T-cell (primary cell): Measurements from ENCODE around the gene THAP4. TPM values are rescaled to one million over a fixed set of nuclear protein-coding genes. Genes with fewer than 3 reads are reported as not detected.

Source experiments
- ATAC-seq, 4 experiments: fragments of 200-7000 bp in 3 of 4; fragments of 150-1000 bp in 1 of 4; cut with Tn5 transposase; replicated peaks in 1 of 4; 1 replicate in 3 of 4; 2 replicates in 1 of 4; pipeline ENCODE4 v1.10.0; 2021; ENCODE audit warnings: moderate library complexity in 3 of 4, mild to moderate bottlenecking in 2 of 4, moderate number of reproducible peaks in 1 of 4
- CTCF ChIA-PET, 2 donors: fragments of 300-600 bp; sonication (Branson Sonifier 250); formaldehyde crosslinking; loops; one replicate each; lab custom pipeline; 2022; ENCODE audit warnings: antibody characterized with exemption in 2 of 2; lab: Charles Lee
- POLR2A ChIA-PET, 2 donors: fragments of 300-600 bp; sonication (Branson Sonifier 250); formaldehyde crosslinking; loops; one replicate each; lab custom pipeline; 2022; ENCODE audit warnings: antibody characterized with exemption in 2 of 2; lab: Charles Lee
- DNase-seq, 35 experiments: peaks; one replicate each; pipeline versions ENCODE4 v3.0.0 to v3.0.0-alpha.2; 2013 to 2023
- H3K27ac ChIP-seq: one replicate; pipeline ENCODE4 v1.5.1; 2013; ENCODE audit warnings: low read length
- H3K27me3 ChIP-seq, 2 experiments: replicated peaks in 1 of 2; 1 replicate in 1 of 2; 2 replicates in 1 of 2; pipeline versions ENCODE4 v1.6.1 to v1.7.0; 2013; ENCODE audit warnings: low read length in 1 of 2, mixed read lengths in 1 of 2; ENCODE audit not compliant: control insufficient read depth in 2 of 2, insufficient read depth in 2 of 2; ENCODE audit errors: extremely low read depth in 1 of 2
- H3K36me3 ChIP-seq, 2 donors: 1 replicate in 1 of 2; 2 replicates in 1 of 2; pipeline versions ENCODE4 v1.6.1 to v1.7.0; 2013; ENCODE audit warnings: low read length in 1 of 2; ENCODE audit not compliant: control insufficient read depth in 2 of 2, insufficient read depth in 1 of 2; ENCODE audit errors: extremely low read depth in 1 of 2
- H3K4me1 ChIP-seq, 2 experiments: 1 replicate in 1 of 2; 2 replicates in 1 of 2; pipeline versions ENCODE4 v1.6.1 to v1.7.0; 2013; ENCODE audit warnings: low read length in 2 of 2, mixed read lengths in 1 of 2; ENCODE audit not compliant: insufficient read depth in 2 of 2, control insufficient read depth in 1 of 2; ENCODE audit errors: extremely low read depth in 1 of 2
- H3K4me3 ChIP-seq, 2 donors: 1 replicate in 1 of 2; 2 replicates in 1 of 2; pipeline versions ENCODE4 v1.5.1 to v1.7.0; 2013; ENCODE audit warnings: mild to moderate bottlenecking in 2 of 2, low read length in 1 of 2, moderate library complexity in 1 of 2; ENCODE audit not compliant: control insufficient read depth in 1 of 2; ENCODE audit errors: extremely low read depth in 1 of 2
- H3K9me3 ChIP-seq: 2 replicates; pipeline ENCODE4 v1.7.0; 2013
- H3K27ac Mint-ChIP-seq, 2 donors: one replicate each; pipeline ENCODE4 v1.8.0; 2020 to 2021; ENCODE audit warnings: mild to moderate bottlenecking in 2 of 2, mixed read lengths in 2 of 2
- H3K27me3 Mint-ChIP-seq, 2 donors: one replicate each; pipeline ENCODE4 v1.8.0; 2021 to 2022; ENCODE audit warnings: mixed read lengths in 2 of 2
- H3K36me3 Mint-ChIP-seq: one replicate; pipeline ENCODE4 v1.8.0; 2021; ENCODE audit warnings: mixed read lengths
- H3K4me1 Mint-ChIP-seq, 3 donors: one replicate each; pipeline ENCODE4 v1.8.0; 2020 to 2022; ENCODE audit warnings: mixed read lengths in 3 of 3, mild to moderate bottlenecking in 1 of 3
- H3K4me3 Mint-ChIP-seq, 3 donors: one replicate each; pipeline ENCODE4 v1.8.0; 2020 to 2022; ENCODE audit warnings: mild to moderate bottlenecking in 3 of 3, mixed read lengths in 3 of 3, moderate library complexity in 3 of 3
- H3K9me3 Mint-ChIP-seq, 3 donors: one replicate each; pipeline ENCODE4 v1.8.0; 2020 to 2022; ENCODE audit warnings: mixed read lengths in 3 of 3
- WGBS: methylation state at CpG from one replicate; pipeline ENCODE4 v1.1.5; 2013; ENCODE audit warnings: missing lambda C conversion rate; ENCODE audit not compliant: insufficient coverage; 5-methylcytosine and 5-hydroxymethylcytosine counted together
- total RNA-seq, 35 experiments: library from RNA in 6 of 35; stranded (reverse) in 6 of 35; fragments of 120-200 nt in 1 of 35; gene quantifications; one replicate each; pipeline versions ENCODE4 v1.2.1 to v1.2.4 and lab custom pipeline; 2013 to 2026

Gene THAP4
- total RNA-seq, 5 donors from 2014 or later (not counting 1 experiment from before 2014, with no cell fraction given) = 27.3 to 34.5 (median 29.7) TPM

- peaks cover 0 to 8% (median 3%) of the 10 kb centered on the region in 3 donors for H3K9me3 Mint-ChIP-seq
- H3K27me3 Mint-ChIP-seq = peaks cover 17 to 27% of the 10 kb centered on the region in 2 donors
- Histone ChIP-seq H3K27me3 (peaks cover 0 to 37% of the 10 kb centered on the region in 2 experiments), H3K27ac (no peak overlapping the region), H3K36me3 (no peaks in the 10 kb centered on the region), H3K9me3 (no peaks in the 10 kb centered on the region), H3K4me1 (peaks cover 0 to 9% of the 10 kb centered on the region in 2 experiments), H3K4me3 (no peak overlapping the region)
- peaks cover 0 to 11% (median 8%) of the 10 kb centered on the region in 3 donors for H3K4me1 Mint-ChIP-seq
- H3K36me3 Mint-ChIP-seq = peaks cover 6% of the 10 kb centered on the region
- ChIA-PET POLR2A (no interaction called here), CTCF (no interaction called here)
- H3K27ac Mint-ChIP-seq = no peak overlapping the region
- DNase-seq (no peak), ATAC-seq (no peak)
- H3K4me3 Mint-ChIP-seq = no peak overlapping the region
- WGBS = 71% methylated on average over 21 of the region's 23 CpGs
Measured at GRCh38 chr2:241562269-241562891, 74.6 kb downstream of the THAP4 start.

DNA sequence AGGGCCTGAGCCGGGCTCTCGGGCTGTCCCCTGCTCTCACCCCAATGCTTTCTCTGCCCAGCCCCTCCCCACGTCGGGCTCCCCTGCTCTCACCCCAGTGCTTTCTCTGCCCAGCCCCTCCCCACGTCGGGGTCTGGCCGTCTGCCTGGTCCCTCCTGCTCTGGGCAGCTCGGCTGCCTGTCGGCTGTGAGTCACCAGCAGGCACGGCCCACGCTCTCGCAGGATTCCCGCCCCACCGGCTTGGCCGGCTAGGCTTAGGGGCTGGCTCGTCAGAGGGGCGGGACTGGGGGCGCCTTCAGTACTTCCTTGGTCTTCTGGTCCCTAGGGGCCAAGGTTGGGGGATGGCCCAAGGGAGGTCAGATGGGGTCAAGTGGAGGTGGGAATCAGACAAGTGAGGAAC, 75.1 kb downstream of the THAP4 start:
- DNase-seq = no peak
- peaks cover 20 to 32% of the 10 kb centered on the region in 2 donors for H3K27me3 Mint-ChIP-seq
- Histone ChIP-seq H3K4me1 (peaks cover 0 to 9% of the 10 kb centered on the region in 2 experiments), H3K36me3 (no peaks in the 10 kb centered on the region), H3K9me3 (no peaks in the 10 kb centered on the region), H3K27me3 (peaks cover 0 to 40% of the 10 kb centered on the region in 2 experiments), H3K27ac (no peak overlapping the region), H3K4me3 (no peak overlapping the region)
- H3K4me3 Mint-ChIP-seq = no peak overlapping the region
- WGBS = 84% methylated on average over 8 of the region's 18 CpGs
- peaks cover 6% of the 10 kb centered on the region for H3K36me3 Mint-ChIP-seq
- ATAC-seq = no peak
- no peak overlapping the region for H3K27ac Mint-ChIP-seq
- peaks cover 0 to 12% (median 5%) of the 10 kb centered on the region in 3 donors for H3K9me3 Mint-ChIP-seq
- ChIA-PET CTCF (no interaction called here), POLR2A (no interaction called here)
- H3K4me1 Mint-ChIP-seq = peaks cover 0 to 11% (median 8%) of the 10 kb centered on the region in 3 donors

GRCh38 chr2:241560883-241561474, 76.0 kb downstream of the THAP4 start:
- Histone ChIP-seq H3K4me1 (peaks cover 0 to 9% of the 10 kb centered on the region in 2 experiments), H3K27me3 (peaks cover 0 to 44% of the 10 kb centered on the region in 2 experiments), H3K4me3 (no peak overlapping the region), H3K9me3 (no peaks in the 10 kb centered on the region), H3K27ac (no peak overlapping the region), H3K36me3 (no peaks in the 10 kb centered on the region)
- Mint-ChIP-seq H3K36me3 (peaks cover 6% of the 10 kb centered on the region), H3K27ac (no peak overlapping the region), H3K9me3 (peaks cover 0 to 15% (median 8%) of the 10 kb centered on the region in 3 donors), H3K4me3 (no peak overlapping the region), H3K27me3 (peaks cover 23 to 33% of the 10 kb centered on the region in 2 donors), H3K4me1 (peaks cover 0 to 11% (median 8%) of the 10 kb centered on the region in 3 donors)
- ATAC-seq = no peak
- ChIA-PET POLR2A (no interaction called here), CTCF (no interaction called here)
- 83% methylated on average over 15 of the region's 19 CpGs for WGBS
- DNase-seq = no peak

DNA sequence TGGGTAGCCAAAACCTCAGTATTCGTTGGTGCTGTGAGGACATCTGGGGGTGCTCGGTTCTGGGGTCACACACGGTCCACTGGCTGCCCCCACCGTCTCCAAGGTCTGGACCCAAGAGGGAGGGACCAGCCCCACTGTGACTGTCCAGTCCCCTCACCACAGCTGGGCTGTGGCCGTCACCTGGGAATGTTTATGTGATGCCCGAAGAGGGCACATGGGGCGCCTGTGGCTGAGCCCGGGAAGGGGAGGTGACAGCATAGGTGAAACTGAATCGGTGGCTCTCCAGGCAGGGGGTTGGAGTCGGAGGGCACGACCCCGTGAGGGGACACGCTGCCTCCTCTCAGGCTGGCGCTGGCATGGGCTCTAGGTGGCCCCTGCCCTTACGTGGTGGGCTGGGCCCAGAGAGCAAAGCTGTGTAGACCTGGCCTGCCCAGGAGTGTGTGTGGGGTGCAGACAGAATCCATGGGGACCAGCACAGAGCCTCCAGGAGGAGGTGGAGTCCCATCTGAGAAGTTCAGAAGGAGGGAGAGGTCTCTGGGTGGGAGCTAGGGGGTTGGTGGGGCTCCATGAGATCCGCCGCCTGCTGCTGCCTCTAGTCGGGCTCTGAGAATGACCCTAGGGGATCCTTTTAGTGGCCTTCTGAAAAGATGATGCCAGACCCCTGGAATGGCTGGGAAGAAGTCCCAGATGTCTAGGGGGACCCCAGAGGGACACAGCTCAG, 76.6 kb downstream of the THAP4 start:
- Mint-ChIP-seq H3K9me3 (peaks cover 0 to 15% (median 8%) of the 10 kb centered on the region in 3 donors), H3K27ac (no peak overlapping the region), H3K4me1 (peaks cover 6 to 16% (median 12%) of the 10 kb centered on the region in 3 donors), H3K36me3 (peaks cover 6% of the 10 kb centered on the region), H3K4me3 (peak overlapping the region; percentile 54 to 69 (median 55)), H3K27me3 (peaks cover 23 to 40% of the 10 kb centered on the region in 2 donors)
- DNase-seq (no peak), ATAC-seq (no peak)
- Histone ChIP-seq H3K9me3 (no peaks in the 10 kb centered on the region), H3K4me3 (no peak overlapping the region), H3K4me1 (peaks cover 0 to 14% of the 10 kb centered on the region in 2 experiments), H3K27ac (no peak overlapping the region), H3K36me3 (no peaks in the 10 kb centered on the region), H3K27me3 (peaks cover 0 to 48% of the 10 kb centered on the region in 2 experiments)
- 87% methylated on average over 13 of the region's 18 CpGs for WGBS
- CTCF ChIA-PET = no interaction called here
- POLR2A ChIA-PET = no interaction called here

- peaks cover 6 to 16% (median 12%) of the 10 kb centered on the region in 3 donors for H3K4me1 Mint-ChIP-seq
- Histone ChIP-seq H3K4me3 (peak overlapping the region in 1 of 2 donors; percentile 81), H3K4me1 (peaks cover 0 to 14% of the 10 kb centered on the region in 2 experiments), H3K9me3 (no peaks in the 10 kb centered on the region), H3K27me3 (peaks cover 0 to 48% of the 10 kb centered on the region in 2 experiments), H3K27ac (no peak overlapping the region), H3K36me3 (no peaks in the 10 kb centered on the region)
- ChIA-PET POLR2A (no interaction called here), CTCF (no interaction called here)
- no peak overlapping the region for H3K27ac Mint-ChIP-seq
- peak overlapping the region; percentile 54 to 69 (median 55) for H3K4me3 Mint-ChIP-seq
- H3K9me3 Mint-ChIP-seq = peaks cover 0 to 15% (median 8%) of the 10 kb centered on the region in 3 donors
- no peak for DNase-seq
- peaks cover 23 to 42% of the 10 kb centered on the region in 2 donors for H3K27me3 Mint-ChIP-seq
- 16% methylated on average over 77 of the region's 78 CpGs for WGBS
- H3K36me3 Mint-ChIP-seq = peaks cover 6% of the 10 kb centered on the region
- ATAC-seq = peak; percentile 17 to 29 (median 22)
Measured at GRCh38 chr2:241559323-241560161, 77.4 kb downstream of the THAP4 start.
